ENCODE data around the gene ZNF787.

Gene ZNF787

DNA sequence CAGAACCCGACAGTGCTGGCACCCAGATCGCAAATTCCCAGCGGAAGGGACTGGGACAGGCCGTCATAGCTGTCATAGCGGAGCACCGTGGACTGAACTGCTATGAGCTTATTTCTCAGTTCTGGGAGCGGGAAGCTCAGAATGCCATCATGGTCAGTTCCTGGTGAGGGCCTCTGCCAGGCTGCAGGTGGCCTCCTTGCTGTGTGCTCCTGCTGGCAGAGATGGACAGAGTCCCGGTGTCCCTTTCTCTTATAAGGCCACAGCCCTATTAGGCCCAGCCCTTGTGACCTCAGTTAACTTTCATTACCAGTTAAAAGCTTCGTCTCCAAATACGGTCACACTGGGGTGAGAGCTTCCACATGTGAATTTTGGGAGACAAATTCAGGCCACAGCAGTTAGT lies 24.6 kb upstream of the ZNF787 start:
- H3K4me3 ChIP-seq, result no peak overlapping the region
- TF ChIP-seq Cebpa-rat (IDR thresholded peaks at IDR 0.05), result no peak
- H3K36me3 ChIP-seq, result peaks cover 63% of the 10 kb centered on the region

DNA sequence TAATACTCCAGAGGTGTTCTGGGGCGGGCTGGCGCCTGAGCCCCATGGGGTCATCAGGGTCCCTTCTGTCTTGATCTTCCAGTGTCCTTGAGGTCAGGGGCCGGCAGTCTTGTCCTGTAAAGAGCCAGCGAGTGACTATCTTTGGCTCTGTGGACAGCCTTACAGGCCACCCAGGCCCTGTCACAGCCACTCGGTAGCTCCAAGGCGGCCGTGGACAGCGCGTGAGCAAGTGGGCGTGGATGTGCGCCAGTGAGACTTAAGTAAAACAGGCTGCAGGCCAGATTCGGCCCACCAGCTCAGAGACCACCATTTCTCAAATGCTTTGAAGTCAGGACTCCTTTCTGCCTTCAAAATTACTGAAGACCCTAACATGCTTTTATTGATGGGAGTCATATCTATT lies 23.7 kb upstream of the ZNF787 start:
- peaks cover 42% of the 10 kb centered on the region for H3K4me1 ChIP-seq
- no peak for TF ChIP-seq Cebpa-rat (IDR thresholded peaks at IDR 0.05)
- H3K27me3 ChIP-seq, result no peaks in the 10 kb centered on the region
- no peaks in the 10 kb centered on the region for H3K9me3 ChIP-seq
- H3K4me2 ChIP-seq, result peak overlapping the region; percentile 92
- peak overlapping the region; percentile 73; the same call in 1 of the 2 replicates for H3K9ac ChIP-seq
- peaks cover 69% of the 10 kb centered on the region for H4K20me1 ChIP-seq
- H3K27ac ChIP-seq, result peak overlapping the region; percentile 50
- peaks cover 55% of the 10 kb centered on the region for H3K36me3 ChIP-seq
- no peak overlapping the region for H3K4me3 ChIP-seq

More for the DNA sequence above, 24.6 kb upstream of the ZNF787 start:
- Histone ChIP-seq H3K9me3 (no peaks in the 10 kb centered on the region), H4K20me1 (peaks cover 78% of the 10 kb centered on the region), H3K27me3 (no peaks in the 10 kb centered on the region), H3K9ac (no peak overlapping the region), H3K27ac (no peak overlapping the region), H3K4me1 (peaks cover 36% of the 10 kb centered on the region), H3K4me2 (no peak overlapping the region)

DNA sequence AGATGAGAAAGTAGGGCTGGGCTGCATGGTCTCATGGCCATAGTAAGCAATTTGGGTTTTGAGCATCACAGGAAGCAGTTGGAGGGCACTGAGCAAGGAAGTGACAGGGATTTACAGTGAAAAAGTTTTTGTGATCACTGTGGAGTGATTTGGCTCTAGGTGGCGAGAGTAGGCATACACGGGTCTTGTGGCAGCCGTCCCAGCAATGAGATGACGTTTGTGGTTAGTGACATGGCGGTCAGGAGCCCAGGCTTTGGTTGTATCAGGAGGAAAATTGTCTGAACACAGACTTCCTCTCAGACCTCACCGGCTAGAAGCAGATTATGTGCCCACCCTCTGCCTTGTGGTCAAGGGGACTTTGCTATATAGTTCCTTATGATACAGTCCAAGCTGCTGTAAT lies 23.3 kb upstream of the ZNF787 start:
- Histone ChIP-seq H3K4me3 (no peak overlapping the region), H3K9me3 (no peaks in the 10 kb centered on the region), H3K36me3 (peaks cover 51% of the 10 kb centered on the region), H3K27ac (peak overlapping the region; percentile 50), H3K4me2 (peak overlapping the region; percentile 92), H4K20me1 (peaks cover 65% of the 10 kb centered on the region), H3K9ac (peak overlapping the region; percentile 73), H3K4me1 (peaks cover 47% of the 10 kb centered on the region), H3K27me3 (no peaks in the 10 kb centered on the region)
- no peak for TF ChIP-seq Cebpa-rat (IDR thresholded peaks at IDR 0.05)

GRCh38 chr19:56142897-56143434 lies 21.9 kb upstream of the ZNF787 start:
- Histone ChIP-seq H3K9me3 (no peaks in the 10 kb centered on the region), H3K36me3 (peaks cover 40% of the 10 kb centered on the region), H3K4me3 (peak overlapping the region; percentile 77), H3K27ac (peak overlapping the region; percentile 50), H3K4me2 (peak overlapping the region; percentile 92), H3K9ac (peak overlapping the region; percentile 73), H3K4me1 (peaks cover 48% of the 10 kb centered on the region), H4K20me1 (peaks cover 54% of the 10 kb centered on the region), H3K27me3 (no peaks in the 10 kb centered on the region)
- no peak for TF ChIP-seq Cebpa-rat (IDR thresholded peaks at IDR 0.05)

GRCh38 chr19:56142087-56142787 lies 21.1 kb upstream of the ZNF787 start:
- peak overlapping the region; percentile 77 for H3K4me3 ChIP-seq
- H3K36me3 ChIP-seq, result peaks cover 33% of the 10 kb centered on the region
- peaks cover 47% of the 10 kb centered on the region for H4K20me1 ChIP-seq
- H3K4me2 ChIP-seq, result peak overlapping the region; percentile 92
- TF ChIP-seq Cebpa-rat (IDR thresholded peaks at IDR 0.05), result no peak
- no peaks in the 10 kb centered on the region for H3K27me3 ChIP-seq
- H3K9ac ChIP-seq, result peak overlapping the region; percentile 73
- H3K9me3 ChIP-seq, result no peaks in the 10 kb centered on the region
- peaks cover 54% of the 10 kb centered on the region for H3K4me1 ChIP-seq
- peak overlapping the region; percentile 63 for H3K27ac ChIP-seq

- Histone ChIP-seq H3K4me3 (peak overlapping the region; percentile 77), H3K4me2 (peak overlapping the region; percentile 92), H3K27ac (peak overlapping the region; percentile 63), H3K27me3 (no peaks in the 10 kb centered on the region), H4K20me1 (peaks cover 40% of the 10 kb centered on the region), H3K9ac (peak overlapping the region; percentile 73), H3K4me1 (peaks cover 62% of the 10 kb centered on the region), H3K36me3 (peaks cover 26% of the 10 kb centered on the region), H3K9me3 (no peaks in the 10 kb centered on the region)
- TF ChIP-seq Cebpa-rat (IDR thresholded peaks at IDR 0.05), result no peak
These were observed 20.4 kb upstream of the ZNF787 start for GRCh38 chr19:56141417-56141993.

DNA sequence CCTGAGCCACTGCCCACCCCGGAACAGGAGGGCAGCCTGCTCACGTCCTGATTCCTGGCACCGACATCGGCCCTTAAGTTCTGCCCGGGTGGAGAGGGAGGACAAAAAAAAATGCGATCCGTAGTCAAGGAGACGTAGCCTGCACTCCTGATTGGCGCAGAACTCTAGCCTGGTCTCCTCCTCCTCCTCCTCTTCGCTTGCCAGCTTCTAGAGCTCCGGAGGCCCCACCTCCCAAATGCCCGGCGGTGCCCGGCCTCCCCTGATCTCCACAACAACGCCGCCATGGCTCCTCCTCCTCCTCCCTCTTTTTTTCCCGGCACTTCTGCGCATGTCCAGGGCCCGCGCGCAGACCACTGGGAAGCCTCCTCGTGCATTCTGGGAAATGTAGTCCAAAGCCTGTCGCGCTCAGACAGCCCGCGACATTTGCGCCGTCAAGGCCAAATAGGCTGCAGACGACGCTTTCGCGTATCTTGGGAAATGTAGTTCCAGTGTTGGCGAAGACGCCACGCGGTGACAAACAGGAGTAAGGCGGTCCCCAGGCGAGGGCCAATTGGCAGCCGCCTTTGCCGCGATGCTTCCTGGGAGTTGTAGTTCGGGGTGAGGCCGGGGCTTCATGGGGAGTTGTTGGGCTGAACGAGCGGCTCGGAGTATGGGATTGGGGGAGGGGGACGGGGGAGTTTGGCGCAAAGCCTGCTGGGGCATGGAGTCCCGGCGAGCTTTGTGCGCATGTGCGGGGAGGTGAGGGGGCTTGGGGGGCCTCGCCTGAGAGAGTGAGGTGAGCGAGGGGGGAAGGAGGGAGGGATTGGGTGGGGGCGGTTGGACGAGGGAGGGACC lies 19.7 kb upstream of the ZNF787 start, which contains the start of gene ZNF444:
TSS of gene ZNF444 (plus strand) at position 705 of the 834 bp plus-strand sequence. CDS start 5,625 bp downstream, outside the sequence.
- Histone ChIP-seq H3K4me2 (peak within 1 kb of the TSS; percentile 99), H3K4me1 (peaks cover 68% of the 10 kb centered on the region), H3K9ac (peak within 1 kb of the TSS; percentile 73), H4K20me1 (peaks cover 33% of the 10 kb centered on the region), H3K27ac (peak within 1 kb of the TSS; percentile 78), H3K27me3 (no peaks in the 10 kb centered on the region), H3K36me3 (peaks cover 19% of the 10 kb centered on the region), H3K4me3 (peak within 1 kb of the TSS; percentile 77), H3K9me3 (no peaks in the 10 kb centered on the region)
- TF ChIP-seq Cebpa-rat (IDR thresholded peaks at IDR 0.05), result no peak

DNA sequence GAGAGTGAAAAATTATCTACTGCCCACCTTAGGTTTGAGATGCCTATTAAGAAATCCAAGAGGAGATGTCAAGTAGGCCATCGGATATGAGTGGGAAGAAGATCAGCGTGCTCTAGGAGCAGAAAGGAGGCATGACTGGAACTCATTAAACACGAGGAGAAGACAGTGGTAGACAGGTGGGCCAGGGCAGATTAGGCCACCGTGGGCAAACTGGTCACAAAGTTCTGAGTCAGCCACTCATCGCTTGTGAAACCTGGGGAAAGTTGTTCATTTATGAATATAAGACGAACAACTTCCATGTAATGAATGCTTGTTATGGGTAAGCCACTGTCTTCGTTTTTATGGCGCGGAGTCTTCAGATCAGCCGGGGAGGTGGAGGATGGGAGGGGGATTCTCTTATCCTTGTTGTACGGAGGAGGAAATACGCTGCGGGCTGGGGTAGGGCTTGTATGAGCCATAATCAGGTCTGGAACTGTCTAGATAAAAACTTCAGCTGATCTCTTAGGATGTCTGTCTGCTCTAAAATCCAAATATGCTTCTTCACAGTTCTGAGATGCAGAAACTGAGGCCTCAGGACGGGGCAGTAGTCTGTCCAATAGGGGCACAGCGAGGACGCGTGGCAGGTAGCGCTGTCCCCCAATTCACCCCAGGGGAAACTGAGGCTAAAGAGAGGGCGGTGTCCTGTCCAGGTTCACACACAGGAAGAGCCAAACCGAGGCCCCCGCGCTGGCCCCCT lies 18.9 kb upstream of the ZNF787 start:
- Histone ChIP-seq H3K27ac (peak overlapping the region; percentile 78), H4K20me1 (peaks cover 25% of the 10 kb centered on the region), H3K9me3 (no peaks in the 10 kb centered on the region), H3K36me3 (peaks cover 11% of the 10 kb centered on the region), H3K4me1 (peaks cover 74% of the 10 kb centered on the region), H3K4me3 (peak overlapping the region; percentile 77), H3K9ac (peak overlapping the region; percentile 64), H3K27me3 (no peaks in the 10 kb centered on the region), H3K4me2 (peak overlapping the region; percentile 99)
- TF ChIP-seq Cebpa-rat (IDR thresholded peaks at IDR 0.05), result no peak

GRCh38 chr19:56138069-56138468 lies 17.0 kb upstream of the ZNF787 start:
- no peak for TF ChIP-seq Cebpa-rat (IDR thresholded peaks at IDR 0.05)
- Histone ChIP-seq H3K27me3 (no peaks in the 10 kb centered on the region), H3K36me3 (peaks cover 8% of the 10 kb centered on the region; the same call in 1 of the 2 replicates), H3K9me3 (no peaks in the 10 kb centered on the region), H3K4me3 (no peak overlapping the region), H4K20me1 (peaks cover 5% of the 10 kb centered on the region), H3K9ac (no peak overlapping the region), H3K4me1 (peaks cover 74% of the 10 kb centered on the region), H3K27ac (no peak overlapping the region), H3K4me2 (no peak overlapping the region)

Measured in BLaER1 (cell line).